Measurements from ENCODE around the gene TESK1. TPM values are rescaled to one million over a fixed set of nuclear protein-coding genes. Genes with fewer than 3 reads are reported as not detected.

Gene TESK1
- total and polyA plus RNA-seq, 2 of the 4 experiments (the other 2 are of a cell fraction): 3.4 to 21.0 TPM

GRCh38 chr9:35593581-35593980 lies 11.5 kb upstream of the TESK1 start:
- no TSS peak for BruUV-seq (replicated peaks)
- dilution Hi-C loops (cut with HindIII; ENCODE audit: low sequenced_read_pairs, unreplicated experiment) (no loop called here), intact Hi-C loops (cut with micrococcal nuclease) (no loop called here), in situ Hi-C loops (cut with MboI; ENCODE audit: low sequenced_read_pairs) (no loop called here)
- Histone ChIP-seq H4K20me1 (ENCODE audit: insufficient read depth, low read length) (no peaks in the 10 kb centered on the region), H3K27ac (ENCODE audit: insufficient read depth, low read length) (no peak overlapping the region), H3K9me3 (ENCODE audit: control insufficient read depth, insufficient read depth, low read length) (peaks cover 16% of the 10 kb centered on the region), H3K18ac (ENCODE audit: low read depth, low read length) (no peak overlapping the region), H3K36me3 (ENCODE audit: control insufficient read depth, insufficient read depth, low read length) (no peaks in the 10 kb centered on the region), H3K4me3 (ENCODE audit: insufficient read depth, low read depth, low read length) (no peak overlapping the region), H2BK120ac (ENCODE audit: low read depth, low read length) (no peak overlapping the region), H2AFZ (replicated peaks; ENCODE audit: low read length, poor library complexity) (no peak overlapping the region), H4K8ac (ENCODE audit: low read depth in 2 of 2, low read length in 2 of 2) (no peak overlapping the region), H3K27me3 (ENCODE audit: control insufficient read depth, insufficient read depth, low read length) (no peaks in the 10 kb centered on the region; the same call in 1 of the 2 replicates), H4K91ac (ENCODE audit: insufficient read depth, low read depth, low read length) (no peak overlapping the region), H3K9me1 (ENCODE audit: insufficient read depth, low read length) (no peaks in the 10 kb centered on the region), H3K4me2 (ENCODE audit: low read depth, low read length) (no peak overlapping the region), H4K5ac (ENCODE audit: low read depth, low read length) (no peak overlapping the region), H3K79me1 (ENCODE audit: low read depth in 1 of 2, low read length in 2 of 2) (no peaks in the 10 kb centered on the region), H2BK15ac (ENCODE audit: low read depth, low read length) (no peak overlapping the region), H2AK5ac (ENCODE audit: low read depth, low read length) (no peak overlapping the region), H2BK5ac (ENCODE audit: low read depth, low read length, poor library complexity, severe bottlenecking) (no peak overlapping the region), H3K4me1 (ENCODE audit: control insufficient read depth, insufficient read depth, low read length) (no peaks in the 10 kb centered on the region), H2BK20ac (ENCODE audit: low read depth, low read length) (no peak overlapping the region), H3K23ac (ENCODE audit: low read depth, low read length) (no peak overlapping the region), H2AK9ac (replicated peaks; ENCODE audit: low read depth, low read length, poor library complexity) (no peak overlapping the region), H3K14ac (replicated peaks; ENCODE audit: low read depth, low read length) (no peak overlapping the region), H3K56ac (ENCODE audit: extremely low read depth, insufficient read depth, low read length) (no peak overlapping the region), H3K4ac (ENCODE audit: low read depth, low read length) (no peak overlapping the region), H3K9ac (ENCODE audit: low read depth, low read length) (no peak overlapping the region)
- ChIA-PET CTCF (no interaction called here), POLR2A (ENCODE audit: unreplicated experiment) (no interaction called here)
- DNase-seq (no peak), ATAC-seq (ENCODE audit: low read depth) (no peak)
- TF ChIP-seq CTCF (conservative IDR thresholded peaks at IDR 0.05; ENCODE audit: low read depth, low read length): no peak

Measured in IMR-90 (cell line).